Epidermal melanocyte (primary cell): ENCODE results near the gene CRISPLD2.
"Not testable (repeated sequence)": the region's sequence is repeated elsewhere in the genome, so short reads cannot be mapped to it uniquely, and the experiment has no call there.

ENCODE experiments used
- DNase-seq: peaks from one replicate; pipeline ENCODE4 v3.0.0; 2011; ENCODE audit warnings: low spot score; ENCODE audit not compliant: insufficient read length

CRISPLD2 gene

GRCh38 chr16:84856811-84857210 is 37.0 kb downstream of the CRISPLD2 start:
- DNase-seq: not testable (repeated sequence)

GRCh38 chr16:84859681-84860080 is 39.9 kb downstream of the CRISPLD2 start:
- no peak for DNase-seq

GRCh38 chr16:84860383-84860782 is 40.6 kb downstream of the CRISPLD2 start:
- DNase-seq: no peak

- no peak for DNase-seq
Measured at GRCh38 chr16:84861671-84862070, 41.9 kb downstream of the CRISPLD2 start.

- no peak for DNase-seq
Measured at GRCh38 chr16:84862804-84863480, 43.2 kb downstream of the CRISPLD2 start.

GRCh38 chr16:84863481-84863814 is 43.7 kb downstream of the CRISPLD2 start:
- no peak for DNase-seq

GRCh38 chr16:84864326-84864955 is 44.7 kb downstream of the CRISPLD2 start:
- DNase-seq: peak; percentile 81

GRCh38 chr16:84867696-84868095 is 47.9 kb downstream of the CRISPLD2 start:
- no peak for DNase-seq

GRCh38 chr16:84868328-84868727 is 48.5 kb downstream of the CRISPLD2 start:
- no peak for DNase-seq

- DNase-seq: no peak
Measured at GRCh38 chr16:84868829-84869472, 49.2 kb downstream of the CRISPLD2 start.

- DNase-seq: no peak
Measured at GRCh38 chr16:84869473-84869845, 49.7 kb downstream of the CRISPLD2 start.

GRCh38 chr16:84872971-84873370 is 53.2 kb downstream of the CRISPLD2 start:
- not testable (repeated sequence) for DNase-seq

GRCh38 chr16:84874004-84874435 is 54.2 kb downstream of the CRISPLD2 start:
- DNase-seq: no peak

GRCh38 chr16:84874553-84874952 is 54.8 kb downstream of the CRISPLD2 start:
- DNase-seq: no peak

- no peak for DNase-seq
Measured at GRCh38 chr16:84874983-84875382, 55.2 kb downstream of the CRISPLD2 start.

- DNase-seq: no peak
Measured at GRCh38 chr16:84875846-84876245, 56.1 kb downstream of the CRISPLD2 start.

GRCh38 chr16:84876873-84877606 is 57.3 kb downstream of the CRISPLD2 start:
- no peak for DNase-seq

- no peak for DNase-seq
Measured at GRCh38 chr16:84878770-84879169, 59.0 kb downstream of the CRISPLD2 start.

GRCh38 chr16:84879569-84880487 is 60.0 kb downstream of the CRISPLD2 start:
- DNase-seq: no peak

GRCh38 chr16:84881702-84882521 is 62.1 kb downstream of the CRISPLD2 start:
- DNase-seq: peak; percentile 65
